Stomach (tissue), 9 donors: Measurements from ENCODE around the gene DMWD. TPM values are rescaled to one million over a fixed set of nuclear protein-coding genes. Genes with fewer than 3 reads are reported as not detected.
"Not testable (repeated sequence)": the region's sequence is repeated elsewhere in the genome, so short reads cannot be mapped to it uniquely, and the experiment has no call there.

ENCODE experiments used
- DNase-seq, 2 donors: peaks; one replicate each; pipeline versions ENCODE4 v3.0.0 to v3.0.0-alpha.2; 2013 to 2019
- H3K27ac ChIP-seq, 5 donors: fragments of 200-600 bp in 4 of 5; sonication (generic) in 4 of 5; one replicate each; pipeline ENCODE4 v1.5.1; 2013 to 2019; ENCODE audit warnings: mild to moderate bottlenecking in 1 of 5, moderate library complexity in 1 of 5
- H3K27me3 ChIP-seq, 3 donors: fragments of 200-600 bp; sonication (generic); one replicate each; pipeline ENCODE4 v1.5.1; 2017 to 2019; ENCODE audit warnings: mixed run types in 1 of 3
- H3K36me3 ChIP-seq, 4 donors: fragments of 200-600 bp; sonication (generic); 1 replicate in 3 of 4; 2 replicates in 1 of 4; pipeline ENCODE4 v1.5.1; 2016 to 2019
- H3K4me1 ChIP-seq, 4 donors: fragments of 200-600 bp; sonication (generic); one replicate each; pipeline ENCODE4 v1.5.1; 2016 to 2019
- H3K4me3 ChIP-seq, 4 donors: fragments of 200-600 bp; sonication (generic) in 3 of 4; one replicate each; pipeline ENCODE4 v1.5.1; 2016 to 2019; ENCODE audit warnings: mild to moderate bottlenecking in 1 of 4
- H3K9me3 ChIP-seq, 4 donors: fragments of 200-600 bp; sonication (generic); one replicate each; pipeline ENCODE4 v1.5.1; 2016 to 2019
- CTCF ChIP-seq, 7 experiments: fragments of 450-650 bp in 4 of 7; fragments of 200-600 bp in 3 of 7; sonication (generic) in 3 of 7; IDR thresholded peaks; one replicate each; pipeline ENCODE4 v1.5.1; 2016 to 2019; ENCODE audit warnings: antibody characterized with exemption in 7 of 7, control low read depth in 2 of 7, mild to moderate bottlenecking in 1 of 7
- EP300 ChIP-seq: sonication (generic); formaldehyde crosslinking; IDR thresholded peaks from one replicate; pipeline ENCODE4 v1.6.1; 2017; ENCODE audit warnings: antibody characterized with exemption
- POLR2A ChIP-seq, 4 donors: fragments of 450-650 bp; IDR thresholded peaks; one replicate each; pipeline ENCODE4 v1.6.1; 2016; ENCODE audit warnings: antibody characterized with exemption in 4 of 4, control low read depth in 2 of 4, mild to moderate bottlenecking in 1 of 4, moderate library complexity in 1 of 4
- POLR2AphosphoS5 ChIP-seq, 3 donors: sonication (generic); formaldehyde crosslinking; IDR thresholded peaks; one replicate each; pipeline ENCODE4 v1.6.1; 2016; ENCODE audit warnings: antibody characterized with exemption in 3 of 3
- WGBS, 5 donors: extraction: QIAGEN DNeasy Blood & Tissue Kit in 3 of 5; methylation state at CpG; one replicate each; pipeline versions ENCODE4 v1.1.5 to v1.1.7; 2013 to 2018; 5-methylcytosine and 5-hydroxymethylcytosine counted together
- intact Hi-C: fragments of 100-400 bp; cut with DNase I; formaldehyde crosslinking; loops from one replicate; pipeline ENCODE4 v1.15.1; 2023; ENCODE audit warnings: low total_unique reads
- polyA plus RNA-seq, 3 donors: library from polyadenylated mRNA; stranded (reverse); fragments of 200-250 nt; gene quantifications; one replicate each; pipeline ENCODE4 v1.2.3, GENCODE V29; 2013
- total RNA-seq, 5 donors: library from RNA; depleted of rRNA; stranded (reverse); fragments of >200 nt; gene quantifications; one replicate each; pipeline versions ENCODE4 v1.1.0 to v1.2.3, GENCODE V29; 2014 to 2016
- donor health status: healthy with polysubstance abuse.
- donor health status: Bipolar disorder and iron deficiency.
- donor health status: healthy.

DMWD gene
- total and polyA plus RNA-seq, 8 donors = 5.3 to 52.1 (median 17.2) TPM

- Histone ChIP-seq H3K27me3 (peaks cover 0 to 27% (median 0%) of the 10 kb centered on the region in 3 donors), H3K27ac (no peak overlapping the region), H3K36me3 (no peaks in the 10 kb centered on the region), H3K4me3 (no peak overlapping the region), H3K4me1 (peaks cover 0 to 6% (median 0%) of the 10 kb centered on the region in 4 donors), H3K9me3 (no peaks in the 10 kb centered on the region)
- WGBS, 5 donors = 88 to 92% (median 90%) methylated on average over 7 to 8 of the region's 8 CpGs
- no peak for TF ChIP-seq POLR2AphosphoS5 (IDR thresholded peaks at IDR 0.05)
- TF ChIP-seq CTCF (IDR thresholded peaks at IDR 0.05) = no peak
- no peak for TF ChIP-seq POLR2A (IDR thresholded peaks at IDR 0.05)
- no peak for TF ChIP-seq EP300
- no peak for DNase-seq
- intact Hi-C loops = no loop called here
Measured at GRCh38 chr19:45804959-45805230, 12.2 kb upstream of the DMWD start.

- Histone ChIP-seq H3K9me3 (no peaks in the 10 kb centered on the region), H3K4me1 (peaks cover 0 to 3% (median under 1%) of the 10 kb centered on the region in 4 donors), H3K27ac (no peak overlapping the region), H3K4me3 (no peak overlapping the region), H3K36me3 (no peaks in the 10 kb centered on the region), H3K27me3 (peaks cover 0 to 27% (median 0%) of the 10 kb centered on the region in 3 donors)
- intact Hi-C loops = no loop called here
- no peak for TF ChIP-seq POLR2A (IDR thresholded peaks at IDR 0.05)
- no peak for TF ChIP-seq CTCF (IDR thresholded peaks at IDR 0.05)
- no peak for TF ChIP-seq POLR2AphosphoS5 (IDR thresholded peaks at IDR 0.05)
- TF ChIP-seq EP300 = no peak
- WGBS, 5 donors = 85 to 88% (median 86%) methylated on average over 49 to 57 of the region's 57 CpGs
- no peak for DNase-seq
Measured at GRCh38 chr19:45804140-45804958, 11.7 kb upstream of the DMWD start.

GRCh38 chr19:45801603-45802175, 9.0 kb upstream of the DMWD start:
- Histone ChIP-seq H3K27ac (no peak overlapping the region), H3K4me1 (peaks cover 0 to 15% (median 8%) of the 10 kb centered on the region in 4 donors), H3K9me3 (no peaks in the 10 kb centered on the region), H3K4me3 (no peak overlapping the region), H3K27me3 (peaks cover 0 to 31% (median 0%) of the 10 kb centered on the region in 3 donors), H3K36me3 (no peaks in the 10 kb centered on the region)
- no peak for DNase-seq
- TF ChIP-seq CTCF (IDR thresholded peaks at IDR 0.05) = no peak
- no peak for TF ChIP-seq POLR2A (IDR thresholded peaks at IDR 0.05)
- TF ChIP-seq POLR2AphosphoS5 (IDR thresholded peaks at IDR 0.05) = no peak
- TF ChIP-seq EP300 = no peak
- intact Hi-C loops = no loop called here
- 74 to 83% (median 79%) methylated on average over 7 of the region's 7 CpGs for WGBS, 5 donors

GRCh38 chr19:45800070-45800553, 7.5 kb upstream of the DMWD start:
- Histone ChIP-seq H3K36me3 (no peaks in the 10 kb centered on the region), H3K27ac (no peak overlapping the region), H3K27me3 (peaks cover 0 to 38% (median 0%) of the 10 kb centered on the region in 3 donors), H3K4me1 (peaks cover 0 to 15% (median 8%) of the 10 kb centered on the region in 4 donors), H3K4me3 (no peak overlapping the region), H3K9me3 (no peaks in the 10 kb centered on the region)
- 81 to 88% (median 84%) methylated on average over 8 of the region's 8 CpGs for WGBS, 5 donors
- no peak for DNase-seq
- TF ChIP-seq CTCF (IDR thresholded peaks at IDR 0.05) (no peak), EP300 (no peak), POLR2AphosphoS5 (IDR thresholded peaks at IDR 0.05) (no peak), POLR2A (IDR thresholded peaks at IDR 0.05) (no peak)
- intact Hi-C loops = no loop called here

GRCh38 chr19:45799541-45799940, 6.9 kb upstream of the DMWD start:
- WGBS, 5 donors = 63 to 83% (median 75%) methylated on average over 5 of the region's 5 CpGs
- Histone ChIP-seq H3K27me3 (peaks cover 0 to 42% (median 0%) of the 10 kb centered on the region in 3 donors), H3K4me1 (peaks cover 0 to 15% (median 8%) of the 10 kb centered on the region in 4 donors)
- DNase-seq, H3K9me3 ChIP-seq, H3K27ac ChIP-seq, intact Hi-C loops, H3K36me3 ChIP-seq, H3K4me3 ChIP-seq: not testable (repeated sequence)
